GM13977 (cell line): Measurements from ENCODE around the gene PDXDC1.
"Not testable (repeated sequence)": the region's sequence is repeated elsewhere in the genome, so short reads cannot be mapped to it uniquely, and the experiment has no call there.

Experiments
- DNase-seq: peaks from one replicate; pipeline ENCODE4 v3.0.0; 2012; ENCODE audit warnings: low spot score
- CTCF ChIP-seq: IDR thresholded peaks from 2 replicates; pipeline ENCODE4 v1.5.1; 2012; ENCODE audit warnings: mild to moderate bottlenecking, control low read depth; ENCODE audit not compliant: insufficient read depth; ENCODE audit errors: extremely low read depth, missing control alignments
- in situ Hi-C: fragments of 300-500 bp; cut with MboI; formaldehyde crosslinking; loops from one replicate; pipeline ENCODE4 v1.12.0; 2022; ENCODE audit warnings: low sequenced_read_pairs, low pct_unique_long_range_greater_than_20kb, mixed read lengths, inconsistent platforms; ENCODE audit not compliant: unreplicated experiment

Gene PDXDC1

GRCh38 chr16:14957576-14958322 lies 17.1 kb upstream of the PDXDC1 start:
- in situ Hi-C loops: no loop called here
- TF ChIP-seq CTCF: no peak
- DNase-seq: no peak

- in situ Hi-C loops: no loop called here
- DNase-seq: no peak
- no peak for TF ChIP-seq CTCF
Measured at GRCh38 chr16:14958323-14958600, 16.6 kb upstream of the PDXDC1 start.

GRCh38 chr16:14958970-14959369 lies 15.9 kb upstream of the PDXDC1 start:
- in situ Hi-C loops: no loop called here
- no peak for DNase-seq
- TF ChIP-seq CTCF: no peak

- in situ Hi-C loops: no loop called here
- TF ChIP-seq CTCF: no peak
- no peak for DNase-seq
Measured at GRCh38 chr16:14961405-14962186, 13.2 kb upstream of the PDXDC1 start.

GRCh38 chr16:14963281-14964173 lies 11.3 kb upstream of the PDXDC1 start:
- in situ Hi-C loops: no loop called here
- TF ChIP-seq CTCF: no peak
- no peak for DNase-seq

GRCh38 chr16:14965328-14965727 lies 9.5 kb upstream of the PDXDC1 start:
- DNase-seq: no peak
- in situ Hi-C loops: no loop called here
- TF ChIP-seq CTCF: no peak

- DNase-seq, in situ Hi-C loops: not testable (repeated sequence)
Measured at GRCh38 chr16:14969795-14970194, 5.0 kb upstream of the PDXDC1 start.

- in situ Hi-C loops, DNase-seq: not testable (repeated sequence)
Measured at GRCh38 chr16:14971621-14972228, 3.1 kb upstream of the PDXDC1 start.

GRCh38 chr16:14973785-14974322 lies 972 bp upstream of the PDXDC1 start:
- DNase-seq, in situ Hi-C loops: not testable (repeated sequence)

GRCh38 chr16:14974331-14974655 lies 533 bp upstream of the PDXDC1 start:
- in situ Hi-C loops, DNase-seq: not testable (repeated sequence)
